Measurements from ENCODE around the gene KIF21B. TPM values are rescaled to one million over a fixed set of nuclear protein-coding genes. Genes with fewer than 3 reads are reported as not detected.

Gene KIF21B
- total and polyA plus RNA-seq, 2 experiments from 2014 or later = 4.6 to 34.3 TPM

- no peaks in the 10 kb centered on the region for H3F3A ChIP-seq (replicated peaks; ENCODE audit: low read depth)
- H3K9me3 Mint-ChIP-seq = peaks cover 2% of the 10 kb centered on the region; the same call in 2 of the 3 replicates
- no peak overlapping the region for H3K4me3 ChIP-seq
- H3K27me3 ChIP-seq (ENCODE audit: insufficient read depth) = no peaks in the 10 kb centered on the region
- H3K36me3 Mint-ChIP-seq (ENCODE audit: low read depth) = no peaks in the 10 kb centered on the region
- DNase-seq (ENCODE audit: low spot score) (no peak), ATAC-seq (no peak)
- H3K27ac ChIP-seq (ENCODE audit: low read depth) = no peak overlapping the region
- no peak overlapping the region for H3K27ac Mint-ChIP-seq
- H3K4me1 ChIP-seq (ENCODE audit: insufficient read depth) = peaks cover 7% of the 10 kb centered on the region
- H3K27me3 Mint-ChIP-seq (ENCODE audit: insufficient read depth, low read depth, poor library complexity) = peaks cover 2% of the 10 kb centered on the region
- H4K20me1 ChIP-seq (replicated peaks; ENCODE audit: insufficient read depth) = no peaks in the 10 kb centered on the region
- peaks cover 11% of the 10 kb centered on the region for H3K4me1 Mint-ChIP-seq
- no peaks in the 10 kb centered on the region for H3K79me2 ChIP-seq (replicated peaks; ENCODE audit: insufficient read depth)
- H3K9me2 ChIP-seq (ENCODE audit: insufficient read depth) = no peaks in the 10 kb centered on the region
- H3K36me3 ChIP-seq (ENCODE audit: insufficient read depth) = no peaks in the 10 kb centered on the region
- TF ChIP-seq CTCF (conservative IDR thresholded peaks at IDR 0.05; ENCODE audit: low read depth in 2 of 2) (no peak), ZNF462 (CRISPR knock-in tag; IDR thresholded peaks at IDR 0.05) (no peak), NANOG (IDR thresholded peaks at IDR 0.05; ENCODE audit: borderline replicate concordance) (no peak), ZNF331 (CRISPR knock-in tag; IDR thresholded peaks at IDR 0.05; ENCODE audit: low read depth) (no peak), STAT1 (IDR thresholded peaks at IDR 0.05; ENCODE audit: unreplicated experiment) (no peak), ZNF114 (CRISPR knock-in tag; IDR thresholded peaks at IDR 0.05) (no peak), EZH2 (IDR thresholded peaks at IDR 0.05; ENCODE audit: low read depth, unreplicated experiment) (no peak)
- H3K4me3 Mint-ChIP-seq = no peak overlapping the region
- H2AFZ ChIP-seq = no peak overlapping the region
- H3K4me2 ChIP-seq = no peak overlapping the region
Measured at GRCh38 chr1:201064806-201065205, 41.3 kb upstream of the KIF21B start.

Measured in GM23338 (cell line).